WTC11 (cell line): Measurements from ENCODE around the gene TNFSF9. TPM values are rescaled to one million over a fixed set of nuclear protein-coding genes. Genes with fewer than 3 reads are reported as not detected.

ENCODE experiments used
- ATAC-seq: fragments of 200-7000 bp; cut with Tn5 transposase; 2 replicates; pipeline ENCODE4 v1.10.0; 2021; ENCODE audit warnings: mild to moderate bottlenecking, moderate library complexity
- CTCF ChIA-PET: fragments of 300-600 bp; sonication (Branson Sonifier 250); formaldehyde crosslinking; loops from one replicate; lab custom pipeline; 2021; ENCODE audit warnings: antibody characterized with exemption; lab: Charles Lee
- POLR2A ChIA-PET: fragments of 350-600 bp; sonication (Branson Sonifier 250); formaldehyde crosslinking; loops from one replicate; lab custom pipeline; 2021; ENCODE audit warnings: antibody characterized with exemption; lab: Charles Lee
- DNase-seq: peaks from one replicate; pipeline ENCODE4 v3.0.0; 2021; ENCODE audit warnings: low spot score
- H3K27ac Mint-ChIP-seq: 2 replicates; pipeline ENCODE4 v1.8.0; 2021; ENCODE audit warnings: mixed read lengths
- H3K27me3 Mint-ChIP-seq: 2 replicates; pipeline ENCODE4 v1.8.0; 2021; ENCODE audit warnings: low read depth, mild to moderate bottlenecking, moderate library complexity, mixed read lengths
- H3K36me3 Mint-ChIP-seq: 2 replicates; pipeline ENCODE4 v1.8.0; 2021; ENCODE audit warnings: mixed read lengths
- H3K4me1 Mint-ChIP-seq: 2 replicates; pipeline ENCODE4 v1.8.0; 2022; ENCODE audit warnings: mixed read lengths
- H3K4me3 Mint-ChIP-seq: 2 replicates; pipeline ENCODE4 v1.8.0; 2021; ENCODE audit warnings: mild to moderate bottlenecking, moderate library complexity, mixed read lengths
- H3K9me3 Mint-ChIP-seq: 2 replicates; pipeline ENCODE4 v1.8.0; 2021; ENCODE audit warnings: mixed read lengths
- CBFB ChIP-seq: sonication (generic); formaldehyde crosslinking; IDR thresholded peaks from 2 replicates; pipeline ENCODE4 v1.8.1; 2022; ENCODE audit warnings: mild to moderate bottlenecking, low read depth, missing genetic modification reagents
- CREB1 ChIP-seq: sonication (generic); formaldehyde crosslinking; IDR thresholded peaks from 2 replicates; pipeline ENCODE4 v1.8.0; 2023; ENCODE audit warnings: mild to moderate bottlenecking, missing genetic modification reagents
- CREM ChIP-seq: sonication (generic); formaldehyde crosslinking; IDR thresholded peaks from 2 replicates; pipeline ENCODE4 v1.8.1; 2022; ENCODE audit warnings: mild to moderate bottlenecking, missing genetic modification reagents, moderate library complexity
- ESRRA ChIP-seq: sonication (generic); formaldehyde crosslinking; IDR thresholded peaks from 2 replicates; pipeline ENCODE4 v1.8.1; 2022; ENCODE audit warnings: mild to moderate bottlenecking, missing genetic modification reagents, borderline replicate concordance
- ETV6 ChIP-seq: sonication (generic); formaldehyde crosslinking; IDR thresholded peaks from 2 replicates; pipeline ENCODE4 v1.8.1; 2022; ENCODE audit warnings: mild to moderate bottlenecking, missing genetic modification reagents
- FOXP1 ChIP-seq: sonication (generic); formaldehyde crosslinking; IDR thresholded peaks from 2 replicates; pipeline ENCODE4 v1.8.0; 2022; ENCODE audit warnings: missing genetic modification reagents, mild to moderate bottlenecking, moderate library complexity, borderline replicate concordance
- GABPB1 ChIP-seq: sonication (generic); formaldehyde crosslinking; IDR thresholded peaks from 2 replicates; pipeline ENCODE4 v1.8.1; 2023; ENCODE audit warnings: mild to moderate bottlenecking, missing genetic modification reagents
- NFYB ChIP-seq: sonication (generic); formaldehyde crosslinking; conservative IDR thresholded peaks from 2 replicates; pipeline ENCODE4 v1.8.0; 2022; ENCODE audit warnings: low read depth, missing genetic modification reagents
- OVOL2 ChIP-seq: fragments of 250-450 bp; sonication (Bioruptor Pico); IDR thresholded peaks from 2 replicates; pipeline ENCODE4 v1.9.0; 2021; ENCODE audit warnings: mild to moderate bottlenecking, borderline replicate concordance
- PRRX2 ChIP-seq: fragments of 250-450 bp; sonication (Bioruptor Pico); IDR thresholded peaks from 2 replicates; pipeline ENCODE4 v1.8.0; 2021; ENCODE audit warnings: mild to moderate bottlenecking
- RELA ChIP-seq: sonication (generic); formaldehyde crosslinking; IDR thresholded peaks from 2 replicates; pipeline ENCODE4 v1.8.1; 2022; ENCODE audit warnings: missing genetic modification reagents, mild to moderate bottlenecking, borderline replicate concordance
- TP53 ChIP-seq: sonication (generic); formaldehyde crosslinking; IDR thresholded peaks from 2 replicates; pipeline ENCODE4 v1.8.1; 2023; ENCODE audit warnings: mild to moderate bottlenecking, missing genetic modification reagents
- ZBTB21 ChIP-seq: sonication (generic); formaldehyde crosslinking; IDR thresholded peaks from 2 replicates; pipeline ENCODE4 v1.8.1; 2023; ENCODE audit warnings: mild to moderate bottlenecking, missing genetic modification reagents, borderline replicate concordance
- ZNF416 ChIP-seq: fragments of 250-450 bp; sonication (Bioruptor Pico); IDR thresholded peaks from 2 replicates; pipeline ENCODE4 v1.9.0; 2021; ENCODE audit warnings: mild to moderate bottlenecking, inconsistent platforms
- ZNF671 ChIP-seq: fragments of 250-450 bp; sonication (Bioruptor Pico); IDR thresholded peaks from 2 replicates; pipeline ENCODE4 v1.8.0; 2021; ENCODE audit warnings: mild to moderate bottlenecking
- total RNA-seq: library from RNA; stranded (reverse); gene quantifications from 3 replicates; pipeline ENCODE4 v1.2.3, GENCODE V29; 2021
- TF ChIP-seq, protein P1 (sequence below): sonication (generic); formaldehyde crosslinking; IDR thresholded peaks from 2 replicates; pipeline ENCODE4 v1.8.0; 2022; ENCODE audit warnings: mild to moderate bottlenecking, missing genetic modification reagents
- TF ChIP-seq, protein P2 (sequence below): fragments of 200-600 bp; IDR thresholded peaks from 2 replicates; pipeline ENCODE4 v1.8.0; 2022; ENCODE audit warnings: antibody characterized with exemption
- TF ChIP-seq, protein P3 (sequence below): sonication (generic); formaldehyde crosslinking; IDR thresholded peaks from 2 replicates; pipeline ENCODE4 v1.8.1; 2022; ENCODE audit warnings: low read depth, mild to moderate bottlenecking, moderate library complexity, missing genetic modification reagents, borderline replicate concordance
- TF ChIP-seq, protein P4 (sequence below): sonication (generic); formaldehyde crosslinking; IDR thresholded peaks from 2 replicates; pipeline ENCODE4 v1.8.1; 2023; ENCODE audit warnings: mild to moderate bottlenecking, missing genetic modification reagents, moderate library complexity
- TF ChIP-seq, protein P5 (sequence below): fragments of 250-450 bp; sonication (Bioruptor Pico); IDR thresholded peaks from 2 replicates; pipeline ENCODE4 v1.9.0; 2021; ENCODE audit warnings: mild to moderate bottlenecking
- TF ChIP-seq, protein P6 (sequence below): sonication (generic); formaldehyde crosslinking; conservative IDR thresholded peaks from 2 replicates; pipeline ENCODE4 v1.8.1; 2023; ENCODE audit warnings: mild to moderate bottlenecking, low read depth, missing genetic modification reagents, moderate library complexity

Gene TNFSF9
- total RNA-seq, 1 experiment from 2014 or later = 2.9 TPM

DNA sequence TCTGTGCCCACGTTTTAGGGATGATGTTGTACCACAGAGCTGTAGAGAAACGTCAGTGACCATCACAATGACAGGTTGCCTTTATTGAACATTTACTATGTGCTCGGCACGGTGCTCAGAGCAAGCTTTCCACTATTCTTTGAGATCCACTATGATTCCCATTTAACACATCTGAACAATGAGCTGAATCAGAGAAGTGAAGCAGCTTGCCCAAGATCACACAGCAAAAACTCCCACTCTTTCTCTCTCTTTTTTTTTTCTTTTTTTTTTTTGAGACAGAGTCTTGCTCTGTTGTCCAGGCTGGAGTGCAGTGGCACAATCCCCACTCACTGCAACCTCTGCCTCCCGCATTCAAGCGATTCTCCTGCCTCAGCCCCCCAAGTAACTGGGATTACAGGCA lies 8.1 kb upstream of the TNFSF9 start:
- H3K27me3 Mint-ChIP-seq = peaks cover 28% of the 10 kb centered on the region
- no peaks in the 10 kb centered on the region for H3K36me3 Mint-ChIP-seq
- no peak overlapping the region for H3K4me3 Mint-ChIP-seq
- TF ChIP-seq ESRRA = no peak
- TF ChIP-seq, protein P1, sequence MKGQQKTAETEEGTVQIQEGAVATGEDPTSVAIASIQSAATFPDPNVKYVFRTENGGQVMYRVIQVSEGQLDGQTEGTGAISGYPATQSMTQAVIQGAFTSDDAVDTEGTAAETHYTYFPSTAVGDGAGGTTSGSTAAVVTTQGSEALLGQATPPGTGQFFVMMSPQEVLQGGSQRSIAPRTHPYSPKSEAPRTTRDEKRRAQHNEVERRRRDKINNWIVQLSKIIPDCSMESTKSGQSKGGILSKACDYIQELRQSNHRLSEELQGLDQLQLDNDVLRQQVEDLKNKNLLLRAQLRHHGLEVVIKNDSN = no peak
- no peak for TF ChIP-seq FOXP1
- TF ChIP-seq, protein P2, sequence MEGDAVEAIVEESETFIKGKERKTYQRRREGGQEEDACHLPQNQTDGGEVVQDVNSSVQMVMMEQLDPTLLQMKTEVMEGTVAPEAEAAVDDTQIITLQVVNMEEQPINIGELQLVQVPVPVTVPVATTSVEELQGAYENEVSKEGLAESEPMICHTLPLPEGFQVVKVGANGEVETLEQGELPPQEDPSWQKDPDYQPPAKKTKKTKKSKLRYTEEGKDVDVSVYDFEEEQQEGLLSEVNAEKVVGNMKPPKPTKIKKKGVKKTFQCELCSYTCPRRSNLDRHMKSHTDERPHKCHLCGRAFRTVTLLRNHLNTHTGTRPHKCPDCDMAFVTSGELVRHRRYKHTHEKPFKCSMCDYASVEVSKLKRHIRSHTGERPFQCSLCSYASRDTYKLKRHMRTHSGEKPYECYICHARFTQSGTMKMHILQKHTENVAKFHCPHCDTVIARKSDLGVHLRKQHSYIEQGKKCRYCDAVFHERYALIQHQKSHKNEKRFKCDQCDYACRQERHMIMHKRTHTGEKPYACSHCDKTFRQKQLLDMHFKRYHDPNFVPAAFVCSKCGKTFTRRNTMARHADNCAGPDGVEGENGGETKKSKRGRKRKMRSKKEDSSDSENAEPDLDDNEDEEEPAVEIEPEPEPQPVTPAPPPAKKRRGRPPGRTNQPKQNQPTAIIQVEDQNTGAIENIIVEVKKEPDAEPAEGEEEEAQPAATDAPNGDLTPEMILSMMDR = no peak
- TF ChIP-seq, protein P3, sequence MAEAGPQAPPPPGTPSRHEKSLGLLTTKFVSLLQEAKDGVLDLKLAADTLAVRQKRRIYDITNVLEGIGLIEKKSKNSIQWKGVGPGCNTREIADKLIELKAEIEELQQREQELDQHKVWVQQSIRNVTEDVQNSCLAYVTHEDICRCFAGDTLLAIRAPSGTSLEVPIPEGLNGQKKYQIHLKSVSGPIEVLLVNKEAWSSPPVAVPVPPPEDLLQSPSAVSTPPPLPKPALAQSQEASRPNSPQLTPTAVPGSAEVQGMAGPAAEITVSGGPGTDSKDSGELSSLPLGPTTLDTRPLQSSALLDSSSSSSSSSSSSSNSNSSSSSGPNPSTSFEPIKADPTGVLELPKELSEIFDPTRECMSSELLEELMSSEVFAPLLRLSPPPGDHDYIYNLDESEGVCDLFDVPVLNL = no peak
- no peak for TF ChIP-seq ETV6 (CRISPR knock-in tag)
- no peak for TF ChIP-seq RELA (CRISPR knock-in tag)
- ChIA-PET CTCF (interaction anchor here (0.8 kb wide), 1 partner anchor 8 kb away, joined by 3 read pairs; the partner anchor contains the start of gene TNFSF9), POLR2A (no interaction called here)
- no peak overlapping the region for H3K27ac Mint-ChIP-seq
- peaks cover 12% of the 10 kb centered on the region for H3K4me1 Mint-ChIP-seq
- H3K9me3 Mint-ChIP-seq = no peaks in the 10 kb centered on the region
- ATAC-seq (no peak), DNase-seq (no peak)

DNA sequence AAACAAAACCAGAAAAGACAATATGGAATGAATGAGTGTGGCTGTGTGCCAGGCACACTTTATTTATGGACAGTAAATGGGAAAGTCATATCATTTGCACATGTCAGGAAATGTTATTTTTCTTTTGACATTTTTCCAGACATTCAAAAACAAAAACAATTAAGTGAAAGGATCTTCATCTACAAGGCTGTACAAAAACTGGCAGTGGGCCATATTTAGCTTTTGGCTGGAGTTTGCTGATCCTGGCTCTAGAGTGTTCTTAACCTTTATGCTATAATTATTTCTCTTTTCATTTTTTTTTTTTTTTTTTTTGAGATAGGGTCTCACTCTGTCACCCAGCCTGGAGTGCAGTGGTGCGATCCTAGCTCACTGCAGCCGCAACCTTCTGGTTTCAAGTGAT lies 6.5 kb upstream of the TNFSF9 start:
- ChIA-PET CTCF (interaction anchor here (0.6 to 0.9 kb wide), 2 partner anchors 8 to 731 kb away, joined by 3 to 4 read pairs; no protein-coding TSS in a partner anchor), POLR2A (no interaction called here)

More for the DNA sequence above, 6.5 kb upstream of the TNFSF9 start:
- TF ChIP-seq ETV6 (CRISPR knock-in tag) (no peak), NFYB (CRISPR knock-in tag) (no peak), OVOL2 (CRISPR knock-in tag) (no peak), CBFB (CRISPR knock-in tag) (no peak), CREM (CRISPR knock-in tag) (no peak), ZNF671 (no peak), GABPB1 (no peak), ZBTB21 (CRISPR knock-in tag) (no peak), FOXP1 (no peak), PRRX2 (CRISPR knock-in tag) (no peak), ZNF416 (CRISPR knock-in tag) (no peak), TP53 (CRISPR knock-in tag) (no peak), CREB1 (CRISPR knock-in tag) (no peak)
- TF ChIP-seq, protein P4, sequence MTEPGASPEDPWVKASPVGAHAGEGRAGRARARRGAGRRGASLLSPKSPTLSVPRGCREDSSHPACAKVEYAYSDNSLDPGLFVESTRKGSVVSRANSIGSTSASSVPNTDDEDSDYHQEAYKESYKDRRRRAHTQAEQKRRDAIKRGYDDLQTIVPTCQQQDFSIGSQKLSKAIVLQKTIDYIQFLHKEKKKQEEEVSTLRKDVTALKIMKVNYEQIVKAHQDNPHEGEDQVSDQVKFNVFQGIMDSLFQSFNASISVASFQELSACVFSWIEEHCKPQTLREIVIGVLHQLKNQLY (CRISPR knock-in tag) = no peak
- TF ChIP-seq, protein P5, sequence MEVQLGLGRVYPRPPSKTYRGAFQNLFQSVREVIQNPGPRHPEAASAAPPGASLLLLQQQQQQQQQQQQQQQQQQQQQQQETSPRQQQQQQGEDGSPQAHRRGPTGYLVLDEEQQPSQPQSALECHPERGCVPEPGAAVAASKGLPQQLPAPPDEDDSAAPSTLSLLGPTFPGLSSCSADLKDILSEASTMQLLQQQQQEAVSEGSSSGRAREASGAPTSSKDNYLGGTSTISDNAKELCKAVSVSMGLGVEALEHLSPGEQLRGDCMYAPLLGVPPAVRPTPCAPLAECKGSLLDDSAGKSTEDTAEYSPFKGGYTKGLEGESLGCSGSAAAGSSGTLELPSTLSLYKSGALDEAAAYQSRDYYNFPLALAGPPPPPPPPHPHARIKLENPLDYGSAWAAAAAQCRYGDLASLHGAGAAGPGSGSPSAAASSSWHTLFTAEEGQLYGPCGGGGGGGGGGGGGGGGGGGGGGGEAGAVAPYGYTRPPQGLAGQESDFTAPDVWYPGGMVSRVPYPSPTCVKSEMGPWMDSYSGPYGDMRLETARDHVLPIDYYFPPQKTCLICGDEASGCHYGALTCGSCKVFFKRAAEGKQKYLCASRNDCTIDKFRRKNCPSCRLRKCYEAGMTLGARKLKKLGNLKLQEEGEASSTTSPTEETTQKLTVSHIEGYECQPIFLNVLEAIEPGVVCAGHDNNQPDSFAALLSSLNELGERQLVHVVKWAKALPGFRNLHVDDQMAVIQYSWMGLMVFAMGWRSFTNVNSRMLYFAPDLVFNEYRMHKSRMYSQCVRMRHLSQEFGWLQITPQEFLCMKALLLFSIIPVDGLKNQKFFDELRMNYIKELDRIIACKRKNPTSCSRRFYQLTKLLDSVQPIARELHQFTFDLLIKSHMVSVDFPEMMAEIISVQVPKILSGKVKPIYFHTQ (CRISPR knock-in tag) = no peak
- TF ChIP-seq, protein P6, sequence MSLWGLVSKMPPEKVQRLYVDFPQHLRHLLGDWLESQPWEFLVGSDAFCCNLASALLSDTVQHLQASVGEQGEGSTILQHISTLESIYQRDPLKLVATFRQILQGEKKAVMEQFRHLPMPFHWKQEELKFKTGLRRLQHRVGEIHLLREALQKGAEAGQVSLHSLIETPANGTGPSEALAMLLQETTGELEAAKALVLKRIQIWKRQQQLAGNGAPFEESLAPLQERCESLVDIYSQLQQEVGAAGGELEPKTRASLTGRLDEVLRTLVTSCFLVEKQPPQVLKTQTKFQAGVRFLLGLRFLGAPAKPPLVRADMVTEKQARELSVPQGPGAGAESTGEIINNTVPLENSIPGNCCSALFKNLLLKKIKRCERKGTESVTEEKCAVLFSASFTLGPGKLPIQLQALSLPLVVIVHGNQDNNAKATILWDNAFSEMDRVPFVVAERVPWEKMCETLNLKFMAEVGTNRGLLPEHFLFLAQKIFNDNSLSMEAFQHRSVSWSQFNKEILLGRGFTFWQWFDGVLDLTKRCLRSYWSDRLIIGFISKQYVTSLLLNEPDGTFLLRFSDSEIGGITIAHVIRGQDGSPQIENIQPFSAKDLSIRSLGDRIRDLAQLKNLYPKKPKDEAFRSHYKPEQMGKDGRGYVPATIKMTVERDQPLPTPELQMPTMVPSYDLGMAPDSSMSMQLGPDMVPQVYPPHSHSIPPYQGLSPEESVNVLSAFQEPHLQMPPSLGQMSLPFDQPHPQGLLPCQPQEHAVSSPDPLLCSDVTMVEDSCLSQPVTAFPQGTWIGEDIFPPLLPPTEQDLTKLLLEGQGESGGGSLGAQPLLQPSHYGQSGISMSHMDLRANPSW = no peak
- no peak overlapping the region for H3K4me3 Mint-ChIP-seq
- no peaks in the 10 kb centered on the region for H3K36me3 Mint-ChIP-seq
- H3K4me1 Mint-ChIP-seq = peaks cover 17% of the 10 kb centered on the region
- no peak for DNase-seq
- H3K27me3 Mint-ChIP-seq = peaks cover 30% of the 10 kb centered on the region
- H3K9me3 Mint-ChIP-seq = no peaks in the 10 kb centered on the region
- no peak overlapping the region for H3K27ac Mint-ChIP-seq
- no peak for ATAC-seq
